Osteocyte (in vitro differentiated cells): ENCODE results near the gene C22orf23. TPM values are rescaled to one million over a fixed set of nuclear protein-coding genes. Genes with fewer than 3 reads are reported as not detected.

ENCODE experiments used
- DNase-seq: peaks from one replicate; pipeline ENCODE4 v3.0.0; 2021; ENCODE audit warnings: mixed read lengths; ENCODE audit not compliant: unreplicated experiment; ENCODE audit errors: extremely low spot score
- H3K27ac Mint-ChIP-seq: one replicate; pipeline ENCODE4 v1.8.0; 2021; ENCODE audit warnings: mild to moderate bottlenecking, mixed read lengths; ENCODE audit not compliant: unreplicated experiment
- H3K27me3 Mint-ChIP-seq: one replicate; pipeline ENCODE4 v1.8.0; 2021; ENCODE audit warnings: mixed read lengths; ENCODE audit not compliant: unreplicated experiment
- H3K36me3 Mint-ChIP-seq: one replicate; pipeline ENCODE4 v1.8.0; 2021; ENCODE audit warnings: mixed read lengths; ENCODE audit not compliant: unreplicated experiment
- H3K4me1 Mint-ChIP-seq: one replicate; pipeline ENCODE4 v1.8.0; 2021; ENCODE audit warnings: mixed read lengths; ENCODE audit not compliant: unreplicated experiment
- H3K4me3 Mint-ChIP-seq: one replicate; pipeline ENCODE4 v1.8.0; 2021; ENCODE audit warnings: mild to moderate bottlenecking, moderate library complexity, mixed read lengths; ENCODE audit not compliant: unreplicated experiment
- H3K9me3 Mint-ChIP-seq: one replicate; pipeline ENCODE4 v1.8.0; 2021; ENCODE audit warnings: mixed read lengths; ENCODE audit not compliant: unreplicated experiment
- total RNA-seq: library from RNA; stranded (reverse); gene quantifications from 2 replicates; pipeline ENCODE4 v1.2.1, GENCODE V29; 2021
- TF ChIP-seq, protein P1 (sequence below): fragments of 200-600 bp; sonication (generic); IDR thresholded peaks from 2 replicates; pipeline ENCODE4 v1.5.0; 2021; ENCODE audit warnings: antibody characterized with exemption, mild to moderate bottlenecking, moderate library complexity

The C22orf23 gene
- total RNA-seq, 1 donor from 2014 or later, result not detected

DNA sequence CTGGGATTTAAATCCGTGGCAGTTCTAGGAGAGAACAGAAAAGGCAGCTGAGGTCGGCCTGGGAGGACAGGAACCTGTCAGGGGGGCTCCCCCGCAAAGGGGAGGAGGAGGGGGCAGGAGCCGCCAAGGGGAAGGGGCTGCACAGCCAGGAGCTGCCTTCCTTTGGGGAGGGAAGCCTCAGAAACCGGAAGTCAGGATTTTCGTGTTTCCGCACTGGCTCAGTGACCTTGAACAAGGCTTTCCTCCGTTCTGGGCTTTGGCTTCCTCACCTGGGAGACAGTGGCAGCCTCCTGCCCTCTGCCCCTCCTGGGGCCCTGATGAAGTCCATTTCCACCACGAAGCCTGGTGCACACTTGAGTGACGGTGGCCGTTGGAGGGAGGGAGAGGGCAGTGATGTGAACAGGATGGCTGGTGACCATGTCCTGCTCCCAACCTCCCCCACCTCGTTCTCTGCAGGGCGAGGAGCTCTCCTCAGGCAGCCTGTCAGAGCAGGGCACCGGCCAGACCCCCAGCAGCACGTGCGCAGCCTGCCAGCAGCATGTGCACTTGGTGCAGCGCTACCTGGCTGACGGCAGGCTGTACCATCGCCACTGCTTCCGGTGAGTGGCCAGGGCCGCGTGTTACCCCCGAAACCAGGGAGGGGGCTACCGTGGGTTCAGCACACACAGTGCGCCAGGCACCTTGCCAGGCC, 34.7 kb downstream of the C22orf23 start:
- Mint-ChIP-seq H3K36me3 (peaks cover 13% of the 10 kb centered on the region), H3K4me1 (no peaks in the 10 kb centered on the region), H3K4me3 (no peak overlapping the region), H3K9me3 (no peaks in the 10 kb centered on the region), H3K27ac (no peak overlapping the region), H3K27me3 (no peaks in the 10 kb centered on the region)
- no peak for DNase-seq
- TF ChIP-seq, protein P1, sequence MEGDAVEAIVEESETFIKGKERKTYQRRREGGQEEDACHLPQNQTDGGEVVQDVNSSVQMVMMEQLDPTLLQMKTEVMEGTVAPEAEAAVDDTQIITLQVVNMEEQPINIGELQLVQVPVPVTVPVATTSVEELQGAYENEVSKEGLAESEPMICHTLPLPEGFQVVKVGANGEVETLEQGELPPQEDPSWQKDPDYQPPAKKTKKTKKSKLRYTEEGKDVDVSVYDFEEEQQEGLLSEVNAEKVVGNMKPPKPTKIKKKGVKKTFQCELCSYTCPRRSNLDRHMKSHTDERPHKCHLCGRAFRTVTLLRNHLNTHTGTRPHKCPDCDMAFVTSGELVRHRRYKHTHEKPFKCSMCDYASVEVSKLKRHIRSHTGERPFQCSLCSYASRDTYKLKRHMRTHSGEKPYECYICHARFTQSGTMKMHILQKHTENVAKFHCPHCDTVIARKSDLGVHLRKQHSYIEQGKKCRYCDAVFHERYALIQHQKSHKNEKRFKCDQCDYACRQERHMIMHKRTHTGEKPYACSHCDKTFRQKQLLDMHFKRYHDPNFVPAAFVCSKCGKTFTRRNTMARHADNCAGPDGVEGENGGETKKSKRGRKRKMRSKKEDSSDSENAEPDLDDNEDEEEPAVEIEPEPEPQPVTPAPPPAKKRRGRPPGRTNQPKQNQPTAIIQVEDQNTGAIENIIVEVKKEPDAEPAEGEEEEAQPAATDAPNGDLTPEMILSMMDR, result no peak

DNA sequence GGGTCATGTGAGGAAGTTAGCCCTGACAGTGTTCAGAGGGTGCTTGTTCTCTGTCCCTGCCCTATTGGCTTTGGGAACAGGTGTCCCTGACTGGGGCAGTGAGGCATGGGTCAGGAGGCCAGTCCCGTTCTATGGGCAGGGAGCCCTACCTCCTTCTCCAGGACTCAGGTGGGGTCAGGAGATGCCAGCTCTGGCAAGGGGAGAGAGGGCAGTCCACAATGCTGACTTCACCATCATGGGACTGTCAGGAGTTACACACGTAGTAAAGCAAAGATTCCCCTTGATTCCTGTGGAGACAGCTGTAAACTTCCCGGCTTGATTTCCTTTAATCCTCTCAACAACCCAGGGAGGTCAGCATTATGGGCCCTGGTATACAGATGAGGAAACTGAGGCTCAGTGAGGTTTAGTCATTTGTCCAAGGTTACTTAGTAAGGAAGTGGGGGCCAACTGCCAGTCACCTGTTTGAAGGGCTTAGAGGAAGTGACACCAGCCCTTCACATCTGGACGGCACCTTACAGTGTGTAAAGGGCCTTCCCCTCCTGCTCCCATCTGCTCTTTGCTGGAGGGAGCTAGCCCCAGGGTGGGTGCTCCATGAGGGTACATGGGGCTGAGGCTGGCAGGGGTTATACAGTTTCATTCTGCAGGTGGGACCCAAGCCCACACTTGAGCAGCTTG, 35.4 kb downstream of the C22orf23 start:
- no peaks in the 10 kb centered on the region for H3K27me3 Mint-ChIP-seq
- no peaks in the 10 kb centered on the region for H3K9me3 Mint-ChIP-seq
- DNase-seq, result no peak
- H3K4me1 Mint-ChIP-seq, result no peaks in the 10 kb centered on the region
- H3K4me3 Mint-ChIP-seq, result no peak overlapping the region
- TF ChIP-seq, protein P1, result no peak
- H3K27ac Mint-ChIP-seq, result no peak overlapping the region
- peaks cover 10% of the 10 kb centered on the region for H3K36me3 Mint-ChIP-seq

DNA sequence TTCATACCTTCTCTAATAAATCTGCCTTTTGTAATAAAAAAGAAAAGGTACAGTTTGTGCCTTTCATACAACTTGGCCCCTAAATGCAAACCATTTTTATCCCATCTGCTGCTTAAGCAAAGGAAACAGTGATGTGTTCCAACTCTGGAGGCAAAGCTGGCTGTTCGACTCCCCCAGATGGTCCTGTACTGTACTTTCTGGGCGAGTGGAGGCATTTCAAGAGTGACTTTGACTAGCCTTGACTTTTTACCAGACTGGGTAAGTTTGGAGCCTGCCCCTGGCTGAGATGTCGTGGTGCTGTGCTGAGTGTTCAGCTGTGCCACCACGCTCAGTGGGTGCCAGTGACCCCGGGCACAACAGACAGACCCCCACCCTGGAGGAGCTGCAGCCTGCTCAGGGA, 37.1 kb downstream of the C22orf23 start:
- H3K27me3 Mint-ChIP-seq, result no peaks in the 10 kb centered on the region
- TF ChIP-seq, protein P1, result no peak
- H3K36me3 Mint-ChIP-seq, result peaks cover 10% of the 10 kb centered on the region
- H3K27ac Mint-ChIP-seq, result no peak overlapping the region
- no peak for DNase-seq
- H3K9me3 Mint-ChIP-seq, result no peaks in the 10 kb centered on the region
- no peak overlapping the region for H3K4me3 Mint-ChIP-seq
- H3K4me1 Mint-ChIP-seq, result peaks cover 12% of the 10 kb centered on the region

DNA sequence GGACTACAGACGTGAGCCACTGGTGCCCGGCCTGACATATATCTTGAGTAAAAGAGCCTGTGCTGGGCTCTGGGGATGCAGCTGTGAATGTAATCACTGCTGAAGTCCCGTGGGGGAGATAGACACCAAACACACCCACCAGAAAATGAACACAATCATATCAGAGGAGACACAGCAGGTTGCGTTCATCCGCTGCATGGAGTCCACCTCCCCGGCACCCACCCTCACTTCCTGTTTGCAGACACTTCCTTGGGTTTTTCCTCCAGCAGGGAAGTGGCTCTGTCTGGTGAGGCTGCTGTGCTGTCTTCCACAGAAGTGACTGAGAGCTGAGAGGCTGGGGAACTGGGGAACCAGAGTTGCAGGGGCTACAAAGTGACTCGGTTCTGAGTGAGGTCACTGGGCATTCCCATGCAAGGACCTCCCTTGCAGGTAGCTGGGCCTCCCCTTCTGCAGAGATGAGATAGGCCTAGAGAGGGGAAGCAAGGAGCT, 40.1 kb downstream of the C22orf23 start:
- Mint-ChIP-seq H3K4me1 (peaks cover 39% of the 10 kb centered on the region), H3K4me3 (no peak overlapping the region), H3K36me3 (peaks cover 4% of the 10 kb centered on the region), H3K27me3 (no peaks in the 10 kb centered on the region), H3K27ac (no peak overlapping the region), H3K9me3 (no peaks in the 10 kb centered on the region)
- TF ChIP-seq, protein P1, result no peak
- DNase-seq, result no peak

DNA sequence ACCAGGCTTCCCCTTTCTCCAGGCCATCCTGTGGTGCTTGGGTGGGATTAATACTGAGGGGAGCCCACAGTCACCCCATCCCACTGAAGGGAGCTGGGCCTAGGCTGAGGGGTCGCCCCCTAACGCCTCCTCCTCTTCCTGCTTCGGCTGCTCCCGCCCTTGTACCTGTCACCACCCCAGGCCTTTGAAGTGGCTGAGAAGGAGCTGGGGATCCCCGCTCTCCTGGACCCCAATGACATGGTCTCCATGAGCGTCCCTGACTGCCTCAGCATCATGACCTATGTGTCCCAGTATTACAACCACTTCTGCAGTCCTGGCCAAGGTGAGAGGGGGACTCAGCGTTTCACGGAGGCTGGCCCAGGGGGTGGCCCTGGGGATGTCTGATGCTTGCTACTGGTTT, 41.2 kb downstream of the C22orf23 start:
- Mint-ChIP-seq H3K27ac (peak overlapping the region; percentile 31), H3K36me3 (peaks cover 4% of the 10 kb centered on the region), H3K4me3 (no peak overlapping the region), H3K9me3 (no peaks in the 10 kb centered on the region), H3K4me1 (peaks cover 47% of the 10 kb centered on the region), H3K27me3 (no peaks in the 10 kb centered on the region)
- no peak for DNase-seq
- TF ChIP-seq, protein P1, result no peak
